IPS DF 4.7 (cell line): ENCODE measurements around the gene SIGLEC1.

Source experiments
- DNase-seq: peaks from one replicate; pipeline ENCODE4 v3.0.0-alpha.2; 2013; ENCODE audit warnings: low spot score; ENCODE audit errors: extremely low read depth

SIGLEC1 gene

GRCh38 chr20:3728876-3729275 is 16.5 kb upstream of the SIGLEC1 start:
- DNase-seq, result no peak

DNA sequence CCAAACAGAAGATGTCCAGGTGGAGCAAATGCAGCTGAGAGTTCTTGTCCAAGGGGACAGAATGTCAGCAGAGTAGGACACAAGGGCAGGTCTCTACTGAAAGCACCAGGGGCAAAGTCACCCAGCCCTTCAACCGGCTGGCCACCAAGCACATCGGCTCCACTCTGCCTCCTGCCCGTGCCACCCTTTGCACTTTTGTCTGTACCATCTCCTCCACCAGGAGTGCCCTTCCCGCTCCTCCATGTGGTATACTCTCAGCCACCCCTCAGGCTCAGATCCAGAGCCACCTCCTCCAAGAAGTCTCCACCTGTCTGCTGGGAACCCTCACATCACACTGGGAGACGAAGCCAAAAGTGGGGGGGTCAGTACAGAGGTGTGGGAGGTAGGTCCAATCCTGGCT is 16.0 kb upstream of the SIGLEC1 start:
- no peak for DNase-seq

DNA sequence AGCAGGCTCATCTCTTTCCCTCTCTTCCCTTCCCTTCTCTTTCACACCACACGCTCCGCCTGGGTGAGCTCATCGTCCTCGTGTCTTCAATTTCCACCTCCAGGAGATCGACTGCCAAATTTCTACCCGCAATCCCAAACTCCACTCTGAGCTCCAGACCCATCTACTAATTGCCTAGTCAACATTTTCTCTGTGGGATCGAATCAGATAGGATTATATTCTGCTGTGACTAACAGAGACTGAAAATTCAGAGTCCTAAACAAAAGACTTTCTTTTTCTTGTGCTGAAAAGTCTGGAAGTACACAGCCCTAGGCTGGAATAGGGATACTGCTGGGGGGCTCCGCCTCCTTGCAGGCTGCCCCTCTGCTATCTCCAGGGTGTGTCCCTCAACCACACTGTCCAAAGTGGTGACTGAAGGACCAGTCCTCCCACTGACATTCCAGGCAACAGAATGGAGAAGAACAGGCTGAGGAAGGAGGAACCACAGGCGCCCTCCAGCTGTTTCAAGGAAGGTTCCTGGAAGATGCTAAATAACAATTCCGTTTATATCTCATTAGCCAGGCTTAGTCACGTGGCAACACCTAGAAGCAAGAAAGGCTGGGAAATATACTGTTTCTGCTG is 15.1 kb upstream of the SIGLEC1 start:
- DNase-seq, result no peak

DNA sequence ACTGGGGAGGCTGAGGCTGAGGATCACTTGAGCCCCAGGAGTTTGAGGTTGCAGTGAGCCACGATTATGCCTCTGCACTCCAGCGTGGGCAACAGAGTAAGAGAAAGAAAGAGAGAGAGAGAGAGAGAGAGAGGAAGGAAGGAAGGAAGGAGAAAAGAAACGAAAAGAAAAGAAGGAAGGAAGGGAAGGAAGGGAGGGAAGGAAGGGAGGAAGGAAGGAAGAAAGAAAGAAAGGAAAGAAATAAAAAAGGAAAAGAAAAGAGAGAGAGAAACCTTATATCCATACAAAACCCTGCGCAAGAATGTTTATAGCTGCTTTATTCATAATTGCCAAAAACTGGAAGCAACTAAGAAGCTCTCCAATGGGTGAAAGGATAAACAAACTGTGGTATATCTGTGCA is 12.0 kb upstream of the SIGLEC1 start:
- no peak for DNase-seq

DNA sequence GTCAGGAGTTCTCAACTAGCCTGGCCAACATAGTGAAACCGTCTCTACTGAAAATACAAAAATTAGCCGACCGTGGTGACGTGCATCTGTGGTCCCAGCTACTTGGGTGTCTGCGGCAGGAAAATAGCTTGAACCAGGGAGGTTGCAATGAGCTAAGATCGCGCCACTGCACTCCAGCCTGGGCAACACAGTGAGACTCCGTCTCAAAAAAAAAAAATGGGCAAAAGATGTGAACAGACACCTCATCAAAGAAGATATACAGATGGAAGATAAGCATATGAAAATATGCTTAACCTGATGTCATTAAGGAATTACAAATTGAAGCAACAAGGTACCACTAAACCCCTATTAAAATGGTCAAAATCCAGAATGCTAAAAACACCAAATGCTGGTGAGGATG is 10.9 kb upstream of the SIGLEC1 start:
- no peak for DNase-seq

DNA sequence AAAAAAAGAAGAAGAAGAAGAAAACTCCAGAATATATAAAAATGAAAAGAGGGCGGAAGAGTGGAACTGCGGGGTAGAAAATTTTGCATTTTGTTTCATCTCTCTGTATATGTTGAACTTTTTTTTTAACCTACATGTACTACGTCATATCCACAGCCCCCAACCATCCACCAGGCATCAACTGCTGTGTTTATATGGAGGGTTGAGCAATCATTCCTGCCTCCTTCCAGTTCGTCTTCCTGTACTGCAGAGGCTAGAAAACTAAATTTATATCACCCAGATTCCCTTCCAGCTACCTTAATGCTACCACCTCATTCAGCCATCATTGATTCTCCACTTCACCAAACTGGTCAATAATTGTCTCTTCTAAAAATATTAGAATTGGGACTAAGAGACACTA is 9.5 kb upstream of the SIGLEC1 start:
- DNase-seq, result no peak

DNA sequence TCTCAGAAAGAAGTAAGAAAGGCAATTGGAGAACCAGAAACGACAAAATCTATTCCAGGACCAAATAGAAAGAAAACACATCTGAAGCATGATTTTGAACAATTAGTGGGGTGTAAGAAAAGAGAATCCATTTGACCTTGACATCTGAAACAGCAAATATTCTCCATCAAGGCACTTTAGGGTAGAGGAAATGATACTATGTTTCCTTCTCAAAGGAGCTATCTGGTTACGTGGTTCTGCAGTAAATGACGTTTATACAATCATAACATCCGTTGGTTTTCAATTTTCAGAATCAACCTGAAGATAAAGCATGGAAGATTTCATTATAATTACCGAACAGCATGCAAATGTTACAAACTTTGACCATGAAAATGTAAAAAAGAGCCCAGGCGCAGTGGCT is 8.2 kb upstream of the SIGLEC1 start:
- no peak for DNase-seq

DNA sequence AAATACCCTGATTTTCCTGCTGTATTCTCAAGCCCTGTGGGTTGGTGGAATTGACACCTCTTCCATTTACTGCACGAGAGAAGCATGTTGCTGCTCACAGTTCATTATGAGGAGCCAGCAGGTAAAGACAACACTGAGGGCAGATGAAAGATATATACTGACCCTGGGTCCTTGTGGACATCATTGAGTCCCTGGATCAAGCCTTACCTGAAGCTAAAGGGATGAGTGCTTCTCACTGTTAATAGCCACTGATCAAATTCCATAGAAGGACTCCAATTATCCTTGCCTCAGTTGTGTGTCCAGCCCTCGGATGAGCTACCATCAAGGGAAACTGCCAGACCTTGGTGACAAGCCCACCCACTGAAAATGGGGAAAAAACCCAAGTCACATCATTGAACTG is 7.7 kb upstream of the SIGLEC1 start:
- DNase-seq, result no peak

GRCh38 chr20:3719046-3719445 is 6.6 kb upstream of the SIGLEC1 start:
- no peak for DNase-seq

DNA sequence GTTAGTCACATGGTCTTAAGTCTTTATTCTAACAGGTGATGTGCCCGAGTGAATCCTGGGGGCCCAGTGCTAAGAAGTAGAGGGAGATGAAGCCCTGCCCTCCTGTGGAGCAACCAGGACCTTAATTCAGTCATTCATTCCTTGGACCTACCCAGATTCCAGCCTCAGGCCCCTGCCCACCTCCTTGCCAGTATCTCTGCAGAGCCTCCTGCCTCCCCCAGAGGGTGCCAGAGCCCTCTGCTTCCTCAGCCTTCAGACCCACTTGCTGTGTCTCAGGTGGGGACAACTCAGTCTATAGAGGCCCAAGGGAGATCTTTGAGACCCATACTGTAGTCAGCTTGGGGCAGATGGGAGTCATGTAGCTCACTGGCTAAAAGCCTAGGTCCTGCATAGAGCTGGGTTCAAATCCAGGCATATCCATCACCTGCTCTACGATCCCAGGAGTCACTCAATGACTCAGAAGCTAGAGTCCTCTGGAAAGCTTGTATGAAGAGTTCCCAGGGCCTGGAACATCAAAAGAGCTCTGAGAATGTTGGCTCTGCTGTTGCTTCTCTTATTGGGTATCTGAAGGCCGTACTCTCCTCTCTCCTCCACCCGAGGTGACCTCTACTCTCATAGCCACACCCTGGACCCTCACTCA is 3.9 kb upstream of the SIGLEC1 start:
- no peak for DNase-seq

DNA sequence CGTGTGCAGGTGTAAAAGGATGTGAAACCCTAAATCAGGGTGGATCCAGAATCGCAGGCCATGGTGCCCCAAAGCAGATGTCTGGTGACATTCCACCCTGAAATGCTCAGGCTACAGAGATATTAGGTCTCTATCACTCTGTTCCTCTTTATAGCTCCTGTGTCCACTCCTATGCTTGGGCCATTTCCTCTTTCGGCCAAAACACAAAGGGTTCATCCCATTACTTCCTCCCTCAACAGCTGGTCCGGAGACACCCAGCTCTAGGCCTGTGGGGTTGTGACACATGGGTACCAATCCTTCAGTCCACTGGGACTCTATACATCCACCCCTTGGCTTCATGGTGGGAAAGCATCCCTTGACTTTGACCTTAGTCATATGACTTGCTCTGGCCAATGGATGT is 1.7 kb upstream of the SIGLEC1 start:
- no peak for DNase-seq

DNA sequence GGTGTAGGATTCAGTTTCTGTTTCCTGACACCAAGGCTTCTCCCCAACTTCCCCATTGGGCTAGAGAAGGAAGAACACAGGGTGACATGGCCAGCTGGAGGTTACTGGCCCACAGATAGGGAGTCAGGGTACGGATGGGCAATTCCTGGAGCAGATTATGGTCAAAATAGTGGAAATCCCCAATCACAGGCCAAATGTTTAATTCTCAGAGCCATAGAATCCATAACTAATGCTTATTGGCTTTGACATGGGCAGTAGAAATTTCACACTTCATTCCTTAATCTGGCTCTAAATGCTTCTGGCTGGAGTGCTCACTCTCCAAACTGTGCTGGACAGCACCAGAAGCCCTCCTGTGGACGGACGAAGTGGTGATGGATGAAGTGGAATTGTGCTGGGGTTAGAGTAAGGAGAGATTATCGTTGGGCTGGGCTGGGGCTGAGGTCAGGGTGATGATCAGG is 887 bp downstream of the SIGLEC1 start:
- DNase-seq, result no peak

DNA sequence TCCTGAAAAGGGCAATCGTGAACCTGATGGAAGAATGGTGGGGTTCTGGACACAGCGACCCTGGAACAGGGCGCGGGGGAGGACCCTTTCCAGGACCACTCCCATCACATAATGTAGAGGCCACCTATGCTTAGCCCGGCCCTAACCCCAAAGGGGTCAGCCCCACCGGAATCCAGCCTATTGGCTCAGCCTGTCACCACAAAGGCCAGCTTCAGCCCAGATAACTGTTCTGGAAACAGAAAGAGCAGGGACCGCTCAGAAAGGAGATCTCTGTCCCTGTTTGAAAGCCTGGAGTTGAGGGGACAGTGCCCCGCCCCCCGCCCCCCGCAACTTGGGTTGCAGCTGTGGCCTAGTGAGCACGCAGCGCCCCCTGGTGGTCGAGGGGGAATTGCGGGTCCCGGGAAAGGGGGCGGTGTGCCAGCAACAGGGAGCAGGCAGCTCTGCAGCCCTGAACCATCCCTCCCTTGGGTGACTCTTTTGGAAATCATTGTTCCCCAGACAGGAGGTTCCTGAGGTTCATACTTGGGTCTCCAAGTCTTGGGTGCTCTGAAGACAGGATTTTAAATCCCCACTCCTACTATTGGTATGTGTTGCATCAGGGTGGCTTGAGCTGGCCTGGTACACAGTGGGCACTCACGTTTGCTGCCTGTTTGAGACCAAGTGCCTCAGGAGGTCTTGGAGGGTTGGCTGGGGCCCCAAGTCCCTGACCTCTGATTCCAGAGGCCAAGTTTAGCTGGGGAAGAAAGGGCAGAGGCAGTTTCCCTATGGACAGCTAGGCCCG is 1.5 kb downstream of the SIGLEC1 start:
- no peak for DNase-seq

GRCh38 chr20:3710011-3710466 is 2.4 kb downstream of the SIGLEC1 start:
- DNase-seq, result no peak

- no peak for DNase-seq
Measured at GRCh38 chr20:3707508-3707899, 4.9 kb downstream of the SIGLEC1 start.

DNA sequence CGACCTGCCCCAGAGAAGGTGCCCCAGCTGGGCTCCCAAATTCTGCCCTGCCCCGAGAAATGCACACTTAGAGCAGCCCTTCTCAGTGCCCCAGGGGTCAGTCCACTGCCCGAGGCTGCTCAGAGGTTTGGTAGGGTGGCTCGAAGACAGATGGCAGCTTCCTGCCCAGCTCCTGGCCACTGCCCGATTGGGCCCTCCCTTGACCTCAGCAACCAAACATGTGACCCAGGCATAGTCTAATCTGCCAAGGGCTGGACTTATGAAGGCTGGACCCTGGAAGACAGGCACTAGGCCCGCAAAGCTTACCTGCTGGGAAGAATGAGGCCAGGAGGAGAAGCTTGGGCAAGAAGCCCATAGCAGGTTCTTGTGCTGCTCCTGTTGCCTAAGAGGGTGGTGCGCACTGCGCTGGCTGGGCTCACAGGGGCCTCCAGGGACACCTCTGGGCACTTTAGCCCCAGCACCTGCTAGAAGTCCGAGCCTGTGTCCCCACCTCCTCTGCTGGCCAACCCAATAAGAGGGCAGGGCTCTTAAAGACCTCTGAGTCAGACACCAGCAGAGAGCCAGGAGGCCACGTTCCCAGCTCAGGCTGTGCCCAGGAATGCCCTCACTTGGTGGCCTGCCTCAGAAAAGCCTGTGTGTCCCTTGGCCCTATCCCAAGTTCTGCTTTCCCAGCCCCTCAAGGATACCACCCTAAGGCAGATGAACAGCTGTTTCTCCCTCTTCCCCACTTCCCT is 5.5 kb downstream of the SIGLEC1 start:
- no peak for DNase-seq

DNA sequence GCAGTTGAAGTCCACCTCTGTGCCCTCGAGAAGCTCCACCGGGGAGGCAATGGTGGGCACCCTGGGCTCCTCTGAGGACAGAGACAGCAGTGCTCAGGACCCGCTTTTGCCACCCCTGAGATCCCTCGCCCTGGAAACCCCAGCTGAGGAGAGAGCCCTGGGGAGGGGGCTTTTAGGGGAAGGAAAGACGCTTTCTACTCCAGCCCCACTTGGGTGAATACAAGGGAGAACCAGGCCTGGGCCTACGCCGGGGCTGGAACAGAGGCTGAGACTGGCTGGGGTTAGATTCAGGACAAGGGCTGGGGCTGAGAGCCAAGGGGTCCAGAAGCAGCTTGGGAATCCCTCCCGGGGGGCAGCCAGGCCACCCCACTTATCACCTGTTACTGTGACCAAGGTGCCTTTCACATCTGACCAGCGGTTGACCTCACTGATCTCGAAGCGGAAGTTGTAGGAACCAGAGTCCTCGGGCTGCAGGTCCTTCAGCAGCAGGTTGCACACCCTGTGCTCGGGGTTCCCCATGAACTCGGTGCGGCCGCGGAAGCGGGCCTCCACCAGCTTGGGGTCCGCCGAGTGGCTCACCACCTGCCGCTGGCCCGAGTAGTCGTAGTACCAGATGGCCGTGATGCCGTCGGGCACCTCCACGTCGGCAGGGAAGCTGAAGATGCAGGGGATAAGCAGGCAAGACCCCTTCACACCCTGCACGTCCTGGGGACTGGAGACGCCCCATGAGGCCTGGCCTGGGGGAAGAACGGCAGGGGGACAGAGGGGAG is 6.2 kb downstream of the SIGLEC1 start:
- DNase-seq, result no peak

DNA sequence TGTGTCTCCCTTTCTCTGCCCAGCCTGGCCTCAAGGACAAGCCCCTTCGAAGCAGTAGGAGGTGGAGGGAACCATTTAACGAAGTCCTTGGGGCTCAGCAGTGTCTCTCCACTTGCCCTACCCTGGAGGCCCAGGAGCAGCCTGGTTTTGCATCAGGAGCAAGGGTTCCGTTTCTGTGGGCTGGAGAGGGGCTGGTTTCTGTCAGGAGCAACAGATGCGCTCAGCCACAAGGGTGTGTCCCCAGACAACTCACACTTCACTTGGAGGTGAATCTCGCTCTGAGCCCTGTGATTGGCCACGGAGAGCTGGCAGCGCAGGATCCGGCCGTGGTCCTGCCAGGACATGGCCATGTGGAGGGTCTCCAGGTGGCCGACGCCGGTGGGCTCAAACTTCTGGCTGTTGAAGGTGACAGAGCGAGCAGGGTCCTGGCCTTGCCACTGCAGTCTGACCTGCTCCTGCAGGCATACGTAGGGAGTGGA is 6.9 kb downstream of the SIGLEC1 start:
- no peak for DNase-seq

GRCh38 chr20:3704087-3704486 is 8.3 kb downstream of the SIGLEC1 start:
- DNase-seq, result no peak

DNA sequence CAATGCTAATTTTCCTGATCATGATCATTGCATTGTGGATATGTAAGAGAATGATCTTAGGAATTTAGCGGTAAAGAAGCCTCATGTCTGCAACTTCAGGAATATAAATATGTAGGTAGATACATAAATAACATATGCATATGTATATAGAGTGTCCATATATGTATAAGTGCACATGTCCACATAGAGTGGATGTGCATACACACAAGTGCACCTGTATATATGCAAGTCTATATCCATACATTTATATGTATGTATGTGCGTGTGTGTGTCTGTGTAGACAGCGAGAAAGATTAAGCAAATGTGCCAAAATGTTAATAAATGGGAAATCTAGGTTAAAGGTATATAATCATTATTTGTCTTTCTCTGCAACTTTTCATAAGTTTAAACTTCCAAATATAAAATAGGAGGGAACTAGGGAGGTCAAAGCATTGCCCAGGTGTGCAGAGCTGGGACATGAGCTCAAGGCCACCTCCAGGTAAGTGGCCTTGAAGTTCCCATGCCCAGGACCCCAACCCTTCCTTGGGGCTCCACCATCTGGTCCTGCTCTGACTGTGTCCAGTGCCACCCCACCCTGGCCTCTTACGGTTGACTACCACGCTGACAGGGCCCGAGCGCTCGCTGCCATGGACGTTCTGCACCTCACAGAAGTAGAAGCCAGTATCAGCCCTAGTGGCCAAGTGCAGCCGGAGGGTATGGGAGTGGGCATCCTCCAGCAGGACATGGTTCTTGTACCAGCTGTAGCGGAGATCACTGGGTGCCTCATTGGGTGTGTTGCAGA is 9.6 kb downstream of the SIGLEC1 start:
- no peak for DNase-seq
